PC-9 (cell line): Measurements from ENCODE around the gene SEPTIN6. TPM values are rescaled to one million over a fixed set of nuclear protein-coding genes. Genes with fewer than 3 reads are reported as not detected.
"Not testable (repeated sequence)": the region's sequence is repeated elsewhere in the genome, so short reads cannot be mapped to it uniquely, and the experiment has no call there.

Experiments used
- BruUV-seq: library from RNA; stranded (reverse); fragments of 400-500 nt; replicated peaks from 2 replicates; lab custom pipeline; 2021; lab: Mats Ljungman, UMichigan
- CTCF ChIA-PET: fragments of 300-600 bp; sonication (Branson Sonifier 250); formaldehyde crosslinking; loops from one replicate; lab custom pipeline; 2022; ENCODE audit warnings: antibody characterized with exemption; lab: Charles Lee
- POLR2A ChIA-PET: fragments of 300-600 bp; sonication (Branson Sonifier 250); formaldehyde crosslinking; loops from one replicate; lab custom pipeline; 2022; ENCODE audit warnings: antibody characterized with exemption; ENCODE audit not compliant: unreplicated experiment; lab: Charles Lee
- DNase-seq, 2 experiments: peaks; one replicate each; pipeline versions ENCODE4 v3.0.0 to v3.0.0-alpha.2; 2015 to 2022; ENCODE audit warnings: mixed read lengths in 1 of 2
- H2AFZ ChIP-seq: fragments of 200-600 bp; sonication (generic); 2 replicates; pipeline ENCODE4 v1.8.1; 2017; ENCODE audit warnings: antibody characterized with exemption
- H3F3A ChIP-seq: fragments of 200-600 bp; sonication (generic); 2 replicates; pipeline ENCODE4 v1.8.1; 2017; ENCODE audit warnings: antibody characterized with exemption, mild to moderate bottlenecking, low read depth; ENCODE audit not compliant: insufficient read depth
- H3K27ac ChIP-seq: fragments of 200-600 bp; sonication (generic); 2 replicates; pipeline ENCODE4 v1.6.1; 2016; ENCODE audit warnings: mixed run types
- H3K27me3 ChIP-seq: fragments of 200-600 bp; sonication (generic); 2 replicates; pipeline ENCODE4 v1.6.1; 2016; ENCODE audit warnings: low read depth, mixed run types; ENCODE audit not compliant: insufficient read depth
- H3K36me3 ChIP-seq: fragments of 200-600 bp; sonication (generic); 2 replicates; pipeline ENCODE4 v1.6.1; 2016; ENCODE audit warnings: low read depth, mixed run types
- H3K4me1 ChIP-seq: fragments of 200-600 bp; sonication (generic); replicated peaks from 2 replicates; pipeline ENCODE4 v1.6.1; 2016; ENCODE audit warnings: mixed run types; ENCODE audit not compliant: insufficient read depth
- H3K4me2 ChIP-seq: fragments of 200-600 bp; sonication (generic); 2 replicates; pipeline ENCODE4 v1.6.1; 2017; ENCODE audit warnings: mixed run types
- H3K4me3 ChIP-seq: fragments of 200-600 bp; sonication (generic); 2 replicates; pipeline ENCODE4 v1.6.1; 2016; ENCODE audit warnings: mixed run types
- H3K79me2 ChIP-seq: fragments of 200-600 bp; sonication (generic); 2 replicates; pipeline ENCODE4 v1.6.1; 2017; ENCODE audit warnings: low read depth, mixed run types
- H3K9me2 ChIP-seq: fragments of 200-600 bp; sonication (generic); 2 replicates; pipeline ENCODE4 v1.8.1; 2017; ENCODE audit warnings: mild to moderate bottlenecking; ENCODE audit not compliant: insufficient read depth
- H3K9me3 ChIP-seq: fragments of 200-600 bp; sonication (generic); 2 replicates; pipeline ENCODE4 v1.8.1; 2016; ENCODE audit warnings: low read depth; ENCODE audit not compliant: insufficient read depth
- H4K20me1 ChIP-seq: fragments of 200-600 bp; sonication (generic); 2 replicates; pipeline ENCODE4 v1.8.1; 2017; ENCODE audit not compliant: insufficient read depth
- CTCF ChIP-seq: fragments of 200-600 bp; sonication (generic); conservative IDR thresholded peaks from 2 replicates; pipeline ENCODE4 v1.6.1; 2017; ENCODE audit warnings: mixed run types, antibody characterized with exemption, mild to moderate bottlenecking, moderate library complexity
- EZH2 ChIP-seq: fragments of 200-600 bp; sonication (generic); IDR thresholded peaks from 2 replicates; pipeline ENCODE4 v1.8.0; 2017; ENCODE audit warnings: antibody characterized with exemption, low read depth
- intact Hi-C: fragments of 100-400 bp; cut with micrococcal nuclease; formaldehyde crosslinking; loops from one replicate; pipeline ENCODE4 v1.10.0; 2022; ENCODE audit not compliant: unreplicated experiment
- total RNA-seq: library from RNA; stranded (reverse); gene quantifications from 2 replicates; pipeline ENCODE4 v1.2.3, GENCODE V29; 2021

Gene SEPTIN6
- total RNA-seq, 1 experiment from 2014 or later, result 43.7 TPM

GRCh38 chrX:119672426-119672825 is 20.5 kb downstream of the SEPTIN6 start:
- BruUV-seq, result no TSS peak
- ChIA-PET CTCF (interaction anchor here (0.6 kb wide), 1 partner anchor 168 kb away, joined by 8 read pairs; no protein-coding TSS in a partner anchor), POLR2A (interaction anchor here (0.6 kb wide), 1 partner anchor 98 kb away, joined by 3 read pairs; the partner anchor contains the start of gene UBE2A)

GRCh38 chrX:119669424-119670037 is 23.4 kb downstream of the SEPTIN6 start:
- H3K36me3 ChIP-seq, result no peaks in the 10 kb centered on the region
- no peaks in the 10 kb centered on the region for H4K20me1 ChIP-seq
- TF ChIP-seq CTCF (no peak), EZH2 (no peak)
- no peak overlapping the region for H3K4me3 ChIP-seq
- no peaks in the 10 kb centered on the region for H3K79me2 ChIP-seq
- no peaks in the 10 kb centered on the region for H3K9me2 ChIP-seq
- ChIA-PET POLR2A (no interaction called here), CTCF (no interaction called here)
- no peaks in the 10 kb centered on the region for H3K4me1 ChIP-seq
- no peak overlapping the region for H2AFZ ChIP-seq
- no peak overlapping the region for H3K4me2 ChIP-seq
- no TSS peak for BruUV-seq
- H3F3A ChIP-seq, result no peaks in the 10 kb centered on the region
- no peaks in the 10 kb centered on the region for H3K9me3 ChIP-seq
- no peak for DNase-seq
- H3K27ac ChIP-seq, result no peak overlapping the region
- intact Hi-C loops, result no loop called here
- H3K27me3 ChIP-seq, result no peaks in the 10 kb centered on the region

More at GRCh38 chrX:119672426-119672825, 20.5 kb downstream of the SEPTIN6 start:
- Histone ChIP-seq H2AFZ (no peak overlapping the region), H3K4me3 (no peak overlapping the region), H3F3A (no peaks in the 10 kb centered on the region), H3K36me3 (no peaks in the 10 kb centered on the region), H3K9me3 (no peaks in the 10 kb centered on the region), H3K27me3 (no peaks in the 10 kb centered on the region), H4K20me1 (no peaks in the 10 kb centered on the region), H3K79me2 (no peaks in the 10 kb centered on the region), H3K9me2 (no peaks in the 10 kb centered on the region), H3K4me1 (no peaks in the 10 kb centered on the region), H3K4me2 (no peak overlapping the region), H3K27ac (no peak overlapping the region)
- DNase-seq, result peak in 1 of 2 experiments; percentile 61
- intact Hi-C loops, result no loop called here
- TF ChIP-seq CTCF, result no peak
- TF ChIP-seq EZH2, result no peak

- TF ChIP-seq EZH2, result no peak
- no peak for TF ChIP-seq CTCF
- H3K9me3 ChIP-seq, result no peaks in the 10 kb centered on the region
- intact Hi-C loops, result no loop called here
- no peak overlapping the region for H2AFZ ChIP-seq
- H3K36me3 ChIP-seq, result no peaks in the 10 kb centered on the region
- H3K27me3 ChIP-seq, result no peaks in the 10 kb centered on the region
- BruUV-seq, result no TSS peak
- no peaks in the 10 kb centered on the region for H4K20me1 ChIP-seq
- ChIA-PET POLR2A (interaction anchor here (0.6 kb wide), 1 partner anchor 124 kb away, joined by 3 read pairs; the partner anchor contains the start of gene RPL39), CTCF (no interaction called here)
- H3K4me1 ChIP-seq, result no peaks in the 10 kb centered on the region
- no peak for DNase-seq
- H3K79me2 ChIP-seq, result no peaks in the 10 kb centered on the region
- H3K4me3 ChIP-seq, result no peak overlapping the region
- no peak overlapping the region for H3K27ac ChIP-seq
- H3K9me2 ChIP-seq, result no peaks in the 10 kb centered on the region
- H3K4me2 ChIP-seq, result no peak overlapping the region
- H3F3A ChIP-seq, result no peaks in the 10 kb centered on the region
Observed at GRCh38 chrX:119667111-119667878, 25.7 kb downstream of the SEPTIN6 start.

GRCh38 chrX:119664877-119665276 is 28.1 kb downstream of the SEPTIN6 start:
- H3K27ac ChIP-seq, POLR2A ChIA-PET, H3K4me1 ChIP-seq, H2AFZ ChIP-seq, intact Hi-C loops, H3K4me2 ChIP-seq, H3F3A ChIP-seq, H3K27me3 ChIP-seq, BruUV-seq, DNase-seq, H3K36me3 ChIP-seq, H3K9me3 ChIP-seq, H3K4me3 ChIP-seq, H3K79me2 ChIP-seq, H4K20me1 ChIP-seq, H3K9me2 ChIP-seq: not testable (repeated sequence)
- CTCF ChIA-PET, result interaction anchor here (0.6 kb wide), 1 partner anchor 27 kb away, joined by 3 read pairs; no protein-coding TSS in a partner anchor
